Activated T-cell treated with anti-CD3 and anti-CD28 coated beads, Interleukin-2, amount 50 U/mL, for 72 hours (primary cell): ENCODE data around the gene GPER1. TPM values are rescaled to one million over a fixed set of nuclear protein-coding genes. Genes with fewer than 3 reads are reported as not detected.
"Not testable (repeated sequence)": the region's sequence is repeated elsewhere in the genome, so short reads cannot be mapped to it uniquely, and the experiment has no call there.

ENCODE experiments used
- ATAC-seq, 2 donors: fragments of 150-1000 bp; cut with Tn5 transposase; replicated peaks in 1 of 2; 2 replicates each; pipeline ENCODE4 v1.10.0; 2021; ENCODE audit warnings: moderate library complexity in 2 of 2, mild to moderate bottlenecking in 1 of 2
- DNase-seq, 2 donors: peaks; one replicate each; pipeline ENCODE4 v3.0.0; 2021 to 2022; ENCODE audit warnings: mixed read lengths in 1 of 2
- H3K27ac Mint-ChIP-seq: one replicate; pipeline ENCODE4 v1.8.0; 2022; ENCODE audit warnings: mild to moderate bottlenecking, moderate library complexity, mixed read lengths
- H3K27me3 Mint-ChIP-seq: one replicate; pipeline ENCODE4 v1.8.0; 2022; ENCODE audit warnings: low read depth, mixed read lengths
- H3K36me3 Mint-ChIP-seq, 2 donors: one replicate each; pipeline ENCODE4 v1.8.0; 2022; ENCODE audit warnings: mixed read lengths in 2 of 2, mild to moderate bottlenecking in 1 of 2; ENCODE audit not compliant: insufficient read depth in 2 of 2
- H3K4me1 Mint-ChIP-seq: one replicate; pipeline ENCODE4 v1.8.0; 2022; ENCODE audit warnings: low read depth, mixed read lengths
- H3K4me3 Mint-ChIP-seq, 2 donors: one replicate each; pipeline ENCODE4 v1.8.0; 2022; ENCODE audit warnings: mild to moderate bottlenecking in 2 of 2, mixed read lengths in 2 of 2, moderate library complexity in 2 of 2
- H3K9me3 Mint-ChIP-seq, 2 donors: one replicate each; pipeline ENCODE4 v1.8.0; 2022; ENCODE audit warnings: mixed read lengths in 2 of 2
- total RNA-seq, 2 donors: library from RNA; stranded (reverse); gene quantifications; one replicate each; pipeline ENCODE4 v1.2.3, GENCODE V29; 2022

The GPER1 gene
- total RNA-seq, 2 donors from 2014 or later: 0.24 to 0.56 TPM

- peak; percentile 70 to 80 for ATAC-seq
- no peaks in the 10 kb centered on the region for H3K27me3 Mint-ChIP-seq
- no peak overlapping the region for H3K27ac Mint-ChIP-seq
- peaks cover 34% of the 10 kb centered on the region for H3K4me1 Mint-ChIP-seq
- H3K36me3 Mint-ChIP-seq: peaks cover 0 to 3% of the 10 kb centered on the region in 2 donors
- DNase-seq: peak in 1 of 2 donors; percentile 13
- no peaks in the 10 kb centered on the region for H3K9me3 Mint-ChIP-seq
- peak overlapping the region; percentile 92 to 93 for H3K4me3 Mint-ChIP-seq
Measured at GRCh38 chr7:1137517-1138167, 49.7 kb downstream of the GPER1 start.

- Mint-ChIP-seq H3K4me3 (peak overlapping the region in 1 of 2 donors; percentile 41), H3K9me3 (no peaks in the 10 kb centered on the region), H3K27me3 (no peaks in the 10 kb centered on the region), H3K27ac (no peak overlapping the region), H3K36me3 (peaks cover 0 to 3% of the 10 kb centered on the region in 2 donors), H3K4me1 (peaks cover 27% of the 10 kb centered on the region)
- no peak for ATAC-seq
- DNase-seq: peak in 1 of 2 donors; percentile 20
Measured at GRCh38 chr7:1140476-1141104, 52.7 kb downstream of the GPER1 start.

- Mint-ChIP-seq H3K27ac (no peak overlapping the region), H3K36me3 (peaks cover 0 to 3% of the 10 kb centered on the region in 2 donors), H3K27me3 (no peaks in the 10 kb centered on the region), H3K9me3 (no peaks in the 10 kb centered on the region), H3K4me3 (no peak overlapping the region), H3K4me1 (peaks cover 25% of the 10 kb centered on the region)
- ATAC-seq: no peak
- DNase-seq: no peak
Measured at GRCh38 chr7:1141651-1142050, 53.7 kb downstream of the GPER1 start.

- H3K36me3 Mint-ChIP-seq: peaks cover 0 to 3% of the 10 kb centered on the region in 2 donors
- no peak overlapping the region for H3K4me3 Mint-ChIP-seq
- no peak overlapping the region for H3K27ac Mint-ChIP-seq
- H3K9me3 Mint-ChIP-seq: no peaks in the 10 kb centered on the region
- DNase-seq: no peak
- H3K4me1 Mint-ChIP-seq: peaks cover 20% of the 10 kb centered on the region
- ATAC-seq: no peak
- H3K27me3 Mint-ChIP-seq: no peaks in the 10 kb centered on the region
Measured at GRCh38 chr7:1142051-1142635, 54.2 kb downstream of the GPER1 start.

DNA sequence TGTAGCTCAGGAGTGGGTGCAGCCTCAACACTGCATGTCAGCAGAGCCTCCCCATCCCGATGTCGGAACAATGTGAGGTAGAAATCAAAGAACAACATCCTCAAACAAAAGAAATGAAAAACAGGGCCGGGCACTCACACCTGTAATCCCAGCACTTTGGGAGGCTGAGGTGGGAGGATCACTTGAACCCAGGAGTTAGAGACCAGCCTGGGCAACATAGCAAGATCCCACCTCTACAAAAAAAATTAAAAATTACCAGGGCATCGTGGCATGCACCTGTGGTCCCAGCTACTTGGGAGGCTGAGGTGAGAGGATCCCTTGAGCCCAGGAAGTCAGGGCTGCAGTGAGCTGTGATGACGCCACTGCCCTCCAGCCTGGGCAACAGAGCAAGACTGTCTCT is 55.1 kb downstream of the GPER1 start:
- not testable (repeated sequence) for ATAC-seq, DNase-seq, H3K27me3 Mint-ChIP-seq, H3K36me3 Mint-ChIP-seq, H3K27ac Mint-ChIP-seq, H3K4me3 Mint-ChIP-seq, H3K9me3 Mint-ChIP-seq
- peaks cover 16% of the 10 kb centered on the region for H3K4me1 Mint-ChIP-seq

Other genes with a start within 250 kb of the GPER1 start
- 10 to 100 TPM; 33.8 to 34.9 TPM for gene GET4, start 211.6 kb upstream of the GPER1 start, total RNA-seq
- 10 to 100 TPM; 11.1 to 29.4 TPM for gene ADAP1, start 133.4 kb upstream of the GPER1 start, total RNA-seq
- gene COX19, start 112.6 kb upstream of the GPER1 start, total RNA-seq: 10 to 100 TPM; 20.8 to 28.4 TPM
- not detected for gene CYP2W1, start 104.9 kb upstream of the GPER1 start, total RNA-seq
- 1 to 10 TPM in 1 of 2 donors, under 1 TPM in 1; 0.91 to 2.7 TPM for gene GPR146, start 43.6 kb upstream of the GPER1 start, total RNA-seq
- gene ZFAND2A, start 72.1 kb downstream of the GPER1 start, total RNA-seq: 10 to 100 TPM; 62.2 to 71.3 TPM
- not detected for gene UNCX, start 144.8 kb downstream of the GPER1 start, total RNA-seq